Breast epithelium (tissue), 3 donors: Measurements from ENCODE around the gene ACVR1.

Experiments used
- CTCF ChIP-seq, 3 donors: fragments of 450-650 bp; IDR thresholded peaks; one replicate each; pipeline ENCODE4 v1.5.1; 2016 to 2017; ENCODE audit warnings: antibody characterized with exemption in 3 of 3, mild to moderate bottlenecking in 3 of 3, moderate library complexity in 3 of 3
- POLR2AphosphoS5 ChIP-seq, 3 donors: sonication (generic); formaldehyde crosslinking; IDR thresholded peaks; one replicate each; pipeline ENCODE4 v1.6.1; 2017; ENCODE audit warnings: antibody characterized with exemption in 3 of 3

DNA sequence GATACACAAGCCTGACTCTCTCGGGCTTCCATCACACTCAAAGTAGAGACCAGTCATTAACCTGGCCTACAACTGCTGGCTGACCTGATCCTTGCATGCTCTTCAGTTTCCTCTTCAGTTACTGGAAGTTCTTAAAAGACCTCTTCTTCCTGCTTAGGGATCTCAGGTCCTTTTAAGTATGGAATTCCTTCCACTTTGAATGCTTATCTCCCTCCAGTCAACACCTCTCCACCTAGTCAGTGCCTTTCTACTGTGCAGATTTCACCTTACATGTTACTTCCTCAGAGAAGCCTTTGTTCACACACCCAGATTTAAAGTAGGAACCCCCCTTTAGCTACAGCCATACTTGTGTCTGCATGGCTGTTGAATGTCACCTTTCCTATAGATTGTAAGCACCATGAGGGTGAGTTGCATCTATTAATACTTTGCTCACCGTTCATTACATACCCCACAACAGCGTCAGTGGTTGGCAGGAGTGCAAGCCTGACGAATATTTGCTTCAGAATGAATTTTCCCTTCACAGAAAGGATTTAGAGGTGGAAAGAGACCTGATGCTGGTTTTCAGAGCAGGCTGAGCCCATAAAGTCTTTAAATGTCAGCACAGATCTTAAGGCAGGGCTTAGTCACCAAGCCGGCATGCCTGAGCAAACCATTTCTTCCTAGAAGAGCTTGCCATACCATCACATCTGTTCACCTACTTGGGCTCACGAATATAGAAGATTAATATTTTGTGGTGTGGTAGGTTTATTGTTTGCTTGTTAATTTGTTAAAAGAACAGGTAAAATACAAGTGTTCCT, 90.1 kb downstream of the ACVR1 start:
- no peak for TF ChIP-seq POLR2AphosphoS5 (IDR thresholded peaks at IDR 0.05)
- TF ChIP-seq CTCF (IDR thresholded peaks at IDR 0.05): no peak
